ENCODE measurements around the gene NLGN3.
A peak's percentile ranks its signal among the peaks of the same experiment; 100 is the strongest.

DNA sequence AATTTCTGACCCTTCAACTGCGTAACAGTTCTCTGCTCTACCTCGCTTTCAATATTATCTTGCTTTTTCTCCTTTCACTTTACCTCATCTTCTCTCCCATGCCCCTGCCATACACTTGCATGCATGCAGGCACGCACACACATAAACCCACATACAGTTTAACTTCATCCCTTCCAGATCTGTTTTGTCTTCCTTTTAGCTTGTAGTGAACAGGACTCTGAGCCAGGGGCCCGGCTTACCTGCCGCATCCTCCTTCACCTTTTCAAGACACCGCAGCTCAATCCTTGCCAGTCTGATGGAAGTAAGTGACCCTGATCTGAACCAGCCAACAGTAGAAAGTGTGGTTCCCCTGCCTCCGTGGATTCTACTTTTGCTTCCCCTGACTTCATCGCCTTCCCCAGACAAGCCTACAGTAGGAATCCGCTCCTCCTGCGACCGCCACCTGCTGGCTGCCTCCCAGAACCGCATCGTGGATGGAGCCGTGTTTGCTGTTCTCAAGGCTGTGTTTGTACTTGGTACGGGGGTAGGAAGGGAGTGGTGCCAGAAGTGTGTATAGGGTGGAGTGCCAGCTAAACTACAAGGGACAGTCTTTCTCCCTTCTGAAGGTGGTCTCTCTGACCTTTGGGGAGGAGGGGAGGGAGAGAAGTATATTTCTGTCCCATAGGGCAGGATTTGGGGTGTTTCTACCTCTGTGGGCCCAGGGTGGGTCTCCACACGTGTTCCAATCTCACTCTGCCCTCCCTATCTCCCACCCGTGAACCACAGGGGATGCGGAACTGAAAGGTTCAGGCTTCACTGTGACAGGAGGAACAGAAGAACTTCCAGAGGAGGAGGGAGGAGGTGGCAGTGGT is 15.5 kb upstream of the NLGN3 start:
- TF ChIP-seq, protein P1, sequence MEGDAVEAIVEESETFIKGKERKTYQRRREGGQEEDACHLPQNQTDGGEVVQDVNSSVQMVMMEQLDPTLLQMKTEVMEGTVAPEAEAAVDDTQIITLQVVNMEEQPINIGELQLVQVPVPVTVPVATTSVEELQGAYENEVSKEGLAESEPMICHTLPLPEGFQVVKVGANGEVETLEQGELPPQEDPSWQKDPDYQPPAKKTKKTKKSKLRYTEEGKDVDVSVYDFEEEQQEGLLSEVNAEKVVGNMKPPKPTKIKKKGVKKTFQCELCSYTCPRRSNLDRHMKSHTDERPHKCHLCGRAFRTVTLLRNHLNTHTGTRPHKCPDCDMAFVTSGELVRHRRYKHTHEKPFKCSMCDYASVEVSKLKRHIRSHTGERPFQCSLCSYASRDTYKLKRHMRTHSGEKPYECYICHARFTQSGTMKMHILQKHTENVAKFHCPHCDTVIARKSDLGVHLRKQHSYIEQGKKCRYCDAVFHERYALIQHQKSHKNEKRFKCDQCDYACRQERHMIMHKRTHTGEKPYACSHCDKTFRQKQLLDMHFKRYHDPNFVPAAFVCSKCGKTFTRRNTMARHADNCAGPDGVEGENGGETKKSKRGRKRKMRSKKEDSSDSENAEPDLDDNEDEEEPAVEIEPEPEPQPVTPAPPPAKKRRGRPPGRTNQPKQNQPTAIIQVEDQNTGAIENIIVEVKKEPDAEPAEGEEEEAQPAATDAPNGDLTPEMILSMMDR (IDR thresholded peaks at IDR 0.05) = peak in 3 of 4 experiments; percentile 49 to 76 (median 59)
- TF ChIP-seq POLR2A (IDR thresholded peaks at IDR 0.05) (no peak), POLR2AphosphoS5 (IDR thresholded peaks at IDR 0.05) (no peak), EP300 (IDR thresholded peaks at IDR 0.05) (no peak)
